Activated CD4-positive, CD25-positive, alpha-beta regulatory T cell treated with anti-CD3 and anti-CD28 coated beads, Interleukin-2, amount 50 U/mL, for 24 hours (primary cell): ENCODE results near the gene GRIFIN.

Experiments used
- ATAC-seq, 2 donors: fragments of 150-1000 bp; cut with Tn5 transposase; one replicate each; pipeline ENCODE4 v1.10.0; 2021; ENCODE audit warnings: mild to moderate bottlenecking in 1 of 2, moderate library complexity in 1 of 2

GRIFIN gene

DNA sequence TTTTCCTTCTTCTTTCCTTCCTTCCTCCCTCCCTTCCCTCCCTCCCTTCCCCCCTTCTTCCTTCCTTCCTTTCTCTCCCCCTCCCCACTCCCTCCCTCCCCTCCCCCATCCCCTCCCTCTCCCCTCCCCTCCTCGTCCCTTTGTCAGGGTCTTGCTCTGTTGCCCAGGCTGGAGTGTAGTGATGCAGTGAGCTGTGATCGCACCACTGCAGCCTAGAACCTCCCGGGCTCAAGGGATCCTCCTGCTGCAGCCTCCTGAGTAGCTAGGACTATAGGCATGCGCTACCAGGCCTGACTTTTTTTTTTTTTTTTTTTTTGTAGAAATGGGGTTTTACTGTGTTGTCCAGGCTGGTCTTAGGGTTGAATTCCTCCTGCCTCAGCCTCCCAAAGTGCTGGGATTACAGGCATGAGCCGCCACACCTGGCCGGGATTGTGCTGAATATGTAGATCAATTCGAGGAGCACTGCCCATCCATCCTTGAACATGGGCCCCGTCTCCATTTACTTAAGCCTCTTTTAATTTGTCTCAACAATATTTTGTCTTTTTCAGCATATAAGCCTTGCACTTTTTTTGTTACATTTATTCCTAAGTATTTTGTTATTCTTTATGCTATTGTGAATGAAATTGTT, 23.4 kb downstream of the GRIFIN start:
- ATAC-seq: no peak

- ATAC-seq: peak; percentile 7 to 18
These were observed 24.1 kb downstream of the GRIFIN start for GRCh38 chr7:2452074-2452507.

DNA sequence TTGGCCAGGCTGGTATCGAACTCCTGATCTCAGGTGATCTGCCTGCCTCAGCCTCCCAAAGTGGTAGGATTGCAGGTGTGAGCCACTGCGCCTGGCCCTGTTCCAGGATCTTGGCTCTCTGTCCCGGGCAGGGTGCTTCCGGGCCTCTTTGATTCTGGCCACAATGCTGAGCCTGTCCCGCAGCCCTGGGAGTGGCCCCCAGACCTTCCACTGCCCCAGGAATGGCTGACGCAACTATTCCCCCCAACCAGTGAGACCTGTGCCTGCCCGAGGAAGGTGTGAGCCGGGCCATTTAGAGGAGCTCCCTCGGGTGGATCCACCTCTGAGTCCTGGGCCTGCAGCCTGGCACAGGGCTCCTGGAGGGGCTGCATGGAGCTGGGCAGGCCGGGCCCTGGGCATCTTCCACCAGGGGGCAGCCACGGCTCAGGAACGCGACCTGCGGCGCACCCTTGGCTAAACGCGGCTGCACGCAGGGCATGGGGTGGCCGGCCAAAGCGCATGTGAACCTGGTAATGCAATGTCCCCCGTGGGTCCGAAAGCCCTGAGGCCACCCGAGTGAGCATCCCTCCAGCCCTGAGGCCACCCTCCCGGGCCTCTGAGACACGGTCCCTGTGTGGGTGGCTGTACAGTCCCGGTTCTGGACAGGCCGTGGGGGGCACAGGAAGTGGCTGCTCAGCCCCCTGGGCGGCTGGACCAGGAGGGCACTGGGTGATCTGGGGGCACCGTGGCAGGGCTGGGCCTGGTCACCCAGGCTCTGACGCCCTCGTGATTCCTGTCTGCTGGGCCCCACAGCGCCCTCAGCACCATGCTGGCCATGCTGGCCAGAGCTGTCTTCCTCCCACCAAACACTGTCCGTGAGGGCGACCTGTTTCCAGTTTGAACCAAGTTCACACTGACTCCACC, 24.8 kb downstream of the GRIFIN start:
- ATAC-seq: peak; percentile 95 to 98

DNA sequence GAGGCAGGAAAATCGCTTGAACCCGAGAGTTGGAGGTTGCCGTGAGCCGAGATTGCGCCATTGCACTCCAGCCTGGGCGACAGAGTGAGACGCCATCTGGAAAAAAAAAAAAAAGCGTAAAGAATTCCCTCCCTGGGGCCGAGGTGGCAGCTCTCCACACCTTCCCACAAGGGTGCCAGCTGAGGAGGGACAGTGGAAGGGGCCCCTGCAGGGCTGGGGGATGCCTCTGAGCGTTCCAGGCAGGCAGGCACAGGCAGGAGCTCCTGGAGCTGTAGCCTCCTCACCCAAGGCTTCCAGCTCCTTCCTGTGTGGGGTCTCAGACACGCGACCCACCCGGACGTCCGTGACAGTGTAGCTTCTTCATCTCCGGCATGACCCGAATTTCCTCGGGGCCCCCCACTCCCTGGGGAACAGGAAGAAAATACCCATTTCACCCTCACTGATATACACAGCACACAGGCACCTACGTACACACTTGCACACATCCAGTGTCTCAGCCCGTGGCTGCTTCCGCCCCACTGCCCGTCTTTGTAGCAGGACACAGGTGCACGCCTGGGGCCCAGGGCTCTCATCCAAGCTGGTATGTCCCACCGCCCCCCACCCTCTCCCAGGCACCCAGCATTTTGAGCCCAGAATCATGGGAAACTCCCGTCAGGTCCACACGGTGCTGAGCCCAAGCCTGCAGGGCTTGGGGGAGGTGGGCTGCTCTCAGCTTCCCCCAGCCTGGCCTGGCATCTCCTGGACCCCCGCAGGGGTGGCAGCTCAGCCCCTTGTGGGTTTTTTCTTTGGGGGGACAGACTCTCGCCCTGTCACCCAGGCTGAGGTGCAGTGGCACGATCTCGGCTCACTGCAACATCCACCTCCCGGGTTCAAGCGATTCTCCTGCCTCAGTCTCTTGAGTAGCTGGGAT, 25.7 kb downstream of the GRIFIN start:
- ATAC-seq: no peak

DNA sequence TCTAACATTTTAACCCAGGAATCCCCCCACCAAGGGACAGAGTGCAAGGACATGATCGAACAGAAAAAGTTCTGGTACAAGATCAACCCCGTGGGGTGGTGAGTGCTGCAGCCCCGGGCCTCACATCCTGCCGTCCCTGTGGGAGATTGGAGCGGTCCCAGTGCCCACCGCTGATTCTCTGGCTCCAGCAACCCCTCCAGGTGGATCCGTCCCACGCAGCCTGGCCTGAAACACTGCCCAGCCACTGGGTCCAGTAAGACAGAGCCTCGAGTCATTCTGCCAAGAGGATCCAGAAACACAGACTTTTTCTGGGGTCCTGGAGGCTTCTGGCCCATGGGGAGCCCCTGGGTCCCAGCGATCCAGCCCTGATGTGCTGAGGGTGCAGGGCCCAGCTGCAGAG, 29.5 kb downstream of the GRIFIN start:
- ATAC-seq: no peak

GRCh38 chr7:2445898-2446555, 30.2 kb downstream of the GRIFIN start:
- ATAC-seq: no peak

DNA sequence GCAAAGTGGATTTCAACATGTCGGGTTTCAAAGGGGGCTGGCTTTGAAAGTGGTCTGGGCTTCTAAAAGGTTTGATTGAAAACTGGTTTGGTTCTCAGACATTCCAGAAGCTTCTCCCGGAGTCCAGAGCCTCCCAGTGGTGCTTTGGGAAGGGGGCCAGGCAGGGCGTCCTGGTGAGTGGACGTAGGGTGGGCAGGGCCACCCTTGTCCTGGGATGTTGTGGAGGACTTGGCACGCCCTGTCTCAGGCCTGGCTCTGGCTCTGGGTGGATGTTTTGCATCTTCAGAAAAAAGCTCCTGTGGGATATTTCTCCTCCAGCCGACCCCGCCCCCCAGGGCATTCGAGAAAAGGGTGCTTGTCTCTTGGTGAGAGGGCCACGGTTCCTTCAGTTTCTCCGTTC, 31.2 kb downstream of the GRIFIN start:
- no peak for ATAC-seq

GRCh38 chr7:2444476-2444875, 31.7 kb downstream of the GRIFIN start:
- ATAC-seq: no peak

DNA sequence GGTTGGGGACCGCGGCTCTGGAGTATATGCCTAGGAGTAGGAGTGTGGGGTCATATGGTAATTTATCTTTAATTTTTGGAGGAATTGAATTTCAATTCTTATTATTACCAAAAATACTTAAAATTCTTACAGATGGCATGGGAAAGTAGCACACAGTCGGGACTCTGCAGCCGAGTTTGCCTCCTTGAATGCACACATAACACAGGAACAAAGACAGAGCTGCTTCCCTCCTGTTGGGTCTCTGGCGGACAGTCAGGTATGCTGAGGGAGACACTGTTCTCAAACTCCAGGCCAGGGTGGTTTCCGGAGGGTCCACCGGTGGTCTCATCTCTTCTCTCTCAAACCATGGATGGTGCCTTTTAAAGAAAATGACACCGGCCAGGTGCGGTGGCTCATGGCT, 32.7 kb downstream of the GRIFIN start:
- ATAC-seq: no peak

DNA sequence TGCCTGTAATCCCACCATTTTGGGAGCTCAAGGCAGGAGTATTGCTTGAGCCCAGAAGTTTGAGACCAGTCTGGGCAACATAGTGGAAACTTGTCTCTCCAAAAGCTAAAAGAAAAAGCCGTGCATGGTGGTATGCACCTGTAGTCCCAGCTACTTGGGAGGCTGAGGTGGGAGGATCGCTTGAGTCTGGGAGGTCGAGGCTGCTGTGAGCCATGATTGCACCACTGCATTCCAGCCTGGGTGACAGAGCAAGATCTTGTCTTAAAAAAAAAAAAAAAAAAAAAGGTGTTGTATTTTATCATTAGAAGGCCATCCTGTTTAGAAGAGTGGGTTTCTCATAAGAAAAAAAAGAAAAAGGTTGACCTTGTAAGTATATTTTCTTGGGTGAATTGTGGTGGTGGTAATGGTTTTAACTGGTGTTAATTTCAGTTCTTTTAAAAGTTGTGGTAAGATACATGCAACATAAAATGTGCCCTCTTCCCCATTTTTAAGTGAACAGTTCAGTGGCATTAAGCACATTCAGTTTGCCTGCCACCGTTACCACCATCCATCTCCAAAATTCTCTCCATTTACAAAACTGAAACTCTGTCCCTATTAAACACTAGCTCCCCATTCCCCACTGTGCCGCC, 34.7 kb downstream of the GRIFIN start:
- no peak for ATAC-seq

GRCh38 chr7:2440608-2441245, 35.5 kb downstream of the GRIFIN start:
- no peak for ATAC-seq

- no peak for ATAC-seq
These were observed 37.4 kb downstream of the GRIFIN start for GRCh38 chr7:2438775-2439174.

- no peak for ATAC-seq
These were observed 38.0 kb downstream of the GRIFIN start for GRCh38 chr7:2438186-2438585.

DNA sequence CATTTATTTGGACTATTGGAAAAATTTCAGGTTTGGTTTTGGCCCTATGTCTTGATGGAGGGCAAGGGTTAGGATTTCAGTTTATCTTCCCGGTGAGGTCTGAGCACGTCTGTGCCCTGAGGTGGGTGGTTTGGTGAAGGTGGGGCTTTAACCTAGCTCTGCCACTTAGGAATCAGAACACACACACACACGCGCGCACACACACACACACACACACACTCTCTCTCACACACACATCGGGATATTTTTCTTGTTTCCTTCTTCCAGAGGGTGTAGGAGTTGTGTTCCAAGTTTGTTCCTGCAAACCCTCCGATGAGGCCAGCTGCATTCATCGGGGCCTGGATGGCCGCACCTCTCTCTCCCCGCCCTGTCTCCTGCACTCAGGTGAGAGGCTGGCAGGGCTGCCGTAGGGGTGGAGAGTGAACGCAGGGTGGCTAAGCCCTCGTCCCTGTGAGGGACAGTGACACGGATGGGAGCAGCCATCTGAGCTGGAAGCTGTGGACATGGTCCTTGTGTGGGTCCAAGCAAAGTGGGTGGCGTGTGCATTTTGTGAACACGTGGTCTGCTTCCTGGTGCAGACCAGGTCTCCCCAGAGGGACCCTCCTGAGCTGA, 38.6 kb downstream of the GRIFIN start:
- no peak for ATAC-seq

DNA sequence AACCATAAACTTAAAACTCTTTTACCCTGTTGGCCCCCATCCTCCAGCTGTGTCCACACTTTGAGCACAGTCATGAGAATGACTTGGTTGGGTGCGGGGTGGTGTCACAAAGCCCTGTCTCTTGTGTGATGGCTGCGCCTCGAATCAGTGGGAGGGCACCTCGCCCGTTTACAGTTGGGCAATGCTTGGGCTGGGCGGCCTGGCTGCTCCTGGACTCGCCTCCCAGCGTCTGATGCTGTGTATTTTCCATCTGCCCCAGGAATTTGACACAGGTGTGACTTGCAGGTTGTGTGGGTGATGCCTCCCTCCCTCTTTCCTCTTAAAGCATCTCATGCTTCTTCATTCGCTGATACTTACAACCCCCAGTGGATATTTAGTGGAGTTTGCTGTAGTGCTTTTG, 39.1 kb downstream of the GRIFIN start:
- ATAC-seq: no peak

GRCh38 chr7:2436341-2437104, 39.7 kb downstream of the GRIFIN start:
- no peak for ATAC-seq

- no peak for ATAC-seq
These were observed 41.1 kb downstream of the GRIFIN start for GRCh38 chr7:2435146-2435545.

- ATAC-seq: no peak
These were observed 42.3 kb downstream of the GRIFIN start for GRCh38 chr7:2433713-2434550.
